HEK293 (cell line): ENCODE measurements around the gene CAV1.

Source experiments
- CTCF ChIA-PET: fragments of 350-600 bp; formaldehyde crosslinking; extraction: SDS; loops from one replicate; lab custom pipeline; 2021; ENCODE audit warnings: antibody characterized with exemption; lab: Yijun Ruan, JAX
- POLR2A ChIA-PET: fragments of 300-600 bp; formaldehyde crosslinking; extraction: SDS; loops from one replicate; lab custom pipeline; 2020; ENCODE audit warnings: antibody characterized with exemption, inconsistent platforms; lab: Yijun Ruan, JAX
- H3K27ac ChIP-seq: fragments of 200-500 bp; sonication (Bioruptor generic); 2 replicates; pipeline ENCODE4 v1.5.1; 2014; ENCODE audit warnings: low read depth, low read length, control low read depth, inconsistent platforms; ENCODE audit errors: extremely low read depth
- H3K36me3 ChIP-seq, 2 experiments: fragments of 200-500 bp in 1 of 2; sonication (Bioruptor generic) in 1 of 2; 1 replicate in 1 of 2; 2 replicates in 1 of 2; pipeline ENCODE4 v1.5.1; 2014 to 2017; ENCODE audit warnings: inconsistent platforms in 2 of 2, low read length in 2 of 2; ENCODE audit not compliant: control insufficient read depth in 2 of 2, insufficient read depth in 1 of 2
- H3K4me1 ChIP-seq: fragments of 200-500 bp; sonication (Bioruptor generic); 2 replicates; pipeline ENCODE4 v1.5.1; 2014; ENCODE audit warnings: mild to moderate bottlenecking, low read length, inconsistent platforms; ENCODE audit not compliant: control insufficient read depth, insufficient read depth
- H3K4me3 ChIP-seq: 2 replicates; pipeline ENCODE4 v1.5.1; 2011; ENCODE audit warnings: low read depth, mild to moderate bottlenecking, control low read depth, low read length, moderate library complexity
- H3K9me3 ChIP-seq: fragments of 200-500 bp; sonication (Bioruptor generic); 2 replicates; pipeline ENCODE4 v1.5.1; 2014; ENCODE audit warnings: low read depth, low read length, inconsistent platforms; ENCODE audit not compliant: control insufficient read depth, insufficient read depth
- GFI1B ChIP-seq: fragments of 450-650 bp; formaldehyde crosslinking; IDR thresholded peaks from 2 replicates; pipeline ENCODE4 v1.5.1; 2016; ENCODE audit warnings: missing biosample characterization, missing genetic modification characterization
- GLI2 ChIP-seq: fragments of 450-650 bp; formaldehyde crosslinking; IDR thresholded peaks from 2 replicates; pipeline ENCODE4; 2017; ENCODE audit warnings: missing biosample characterization, missing genetic modification characterization, low read depth, borderline replicate concordance
- GLIS2 ChIP-seq: fragments of 450-650 bp; formaldehyde crosslinking; IDR thresholded peaks from 2 replicates; pipeline ENCODE4 v1.5.1; 2016; ENCODE audit warnings: missing biosample characterization, missing genetic modification characterization
- HOXA7 ChIP-seq: sonication (generic); formaldehyde crosslinking; IDR thresholded peaks from 2 replicates; pipeline ENCODE4 v1.8.1; 2022; ENCODE audit warnings: missing genetic modification reagents, borderline replicate concordance
- TRIM28 ChIP-seq: IDR thresholded peaks from 2 replicates; pipeline ENCODE4 v1.6.1; 2011; ENCODE audit warnings: low read length, control low read depth, borderline replicate concordance
- ZIC2 ChIP-seq: fragments of 450-650 bp; formaldehyde crosslinking; IDR thresholded peaks from 2 replicates; pipeline ENCODE4 v1.5.1; 2016; ENCODE audit warnings: missing biosample characterization, missing genetic modification characterization
- ZNF121 ChIP-seq: fragments of 450-650 bp; formaldehyde crosslinking; IDR thresholded peaks from 2 replicates; pipeline ENCODE4 v1.5.1; 2016; ENCODE audit warnings: missing biosample characterization, missing genetic modification characterization
- ZNF174 ChIP-seq: fragments of 450-650 bp; formaldehyde crosslinking; IDR thresholded peaks from 2 replicates; pipeline ENCODE4 v1.5.0; 2017; ENCODE audit warnings: missing biosample characterization, mild to moderate bottlenecking, missing genetic modification characterization
- ZNF311 ChIP-seq: fragments of 450-650 bp; formaldehyde crosslinking; IDR thresholded peaks from 2 replicates; pipeline ENCODE4 v1.5.1; 2017; ENCODE audit warnings: missing biosample characterization, missing genetic modification characterization, borderline replicate concordance
- ZNF335 ChIP-seq: fragments of 450-650 bp; formaldehyde crosslinking; conservative IDR thresholded peaks from 2 replicates; pipeline ENCODE4 v1.5.1; 2016; ENCODE audit warnings: missing biosample characterization, missing genetic modification characterization
- ZNF37A ChIP-seq: fragments of 450-650 bp; IDR thresholded peaks from 2 replicates; pipeline ENCODE4 v1.5.1; 2018; ENCODE audit warnings: missing biosample characterization, missing genetic modification characterization
- ZNF433 ChIP-seq: fragments of 450-650 bp; formaldehyde crosslinking; IDR thresholded peaks from 2 replicates; pipeline ENCODE4 v1.5.1; 2016; ENCODE audit warnings: missing biosample characterization, missing genetic modification characterization, low read depth
- ZNF610 ChIP-seq: fragments of 450-650 bp; formaldehyde crosslinking; IDR thresholded peaks from 2 replicates; pipeline ENCODE4 v1.5.1; 2016; ENCODE audit warnings: missing biosample characterization, missing genetic modification characterization, borderline replicate concordance
- TF ChIP-seq, protein P1 (sequence below): fragments of 450-650 bp; formaldehyde crosslinking; IDR thresholded peaks from 2 replicates; pipeline ENCODE4 v1.5.1; 2016; ENCODE audit warnings: missing biosample characterization, missing genetic modification characterization
- TF ChIP-seq, protein P2 (sequence below): fragments of 450-650 bp; formaldehyde crosslinking; IDR thresholded peaks from 2 replicates; pipeline ENCODE4 v1.5.1; 2016; ENCODE audit warnings: missing biosample characterization, missing genetic modification characterization
- TF ChIP-seq, protein P3 (sequence below): fragments of 450-650 bp; formaldehyde crosslinking; IDR thresholded peaks from 2 replicates; pipeline ENCODE4 v1.5.1; 2016; ENCODE audit warnings: missing biosample characterization, missing genetic modification characterization, borderline replicate concordance
- TF ChIP-seq, protein P4 (sequence below): fragments of 450-650 bp; formaldehyde crosslinking; IDR thresholded peaks from 2 replicates; pipeline ENCODE4 v1.5.1; 2017; ENCODE audit warnings: missing biosample characterization, missing genetic modification characterization

CAV1 gene

DNA sequence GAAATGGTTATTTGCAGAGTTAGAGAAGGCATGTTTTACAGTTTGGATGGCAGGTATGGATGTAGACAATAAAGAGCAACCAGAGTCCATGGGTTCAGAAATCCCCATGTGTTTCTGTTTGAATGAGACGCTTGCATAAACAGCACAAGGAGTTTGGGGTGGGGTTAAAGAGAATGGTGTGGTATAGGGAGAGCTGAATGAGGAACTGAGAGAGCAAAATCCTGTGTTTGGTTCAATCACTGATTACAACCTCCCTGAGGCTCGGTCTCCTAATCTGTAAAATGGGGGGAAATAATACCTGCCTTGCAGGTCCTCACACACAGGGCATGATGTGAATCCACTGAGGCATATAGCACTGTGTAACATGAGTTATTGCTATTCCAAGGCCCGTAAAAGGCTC is 23.7 kb downstream of the CAV1 start:
- no peak overlapping the region for H3K4me3 ChIP-seq
- CTCF ChIA-PET = no interaction called here
- TF ChIP-seq GLI2 (tag by site-specific recombination) (no peak), GLIS2 (tag by site-specific recombination) (no peak), ZNF174 (tag by site-specific recombination) (no peak), TRIM28 (no peak), ZNF121 (no peak), ZIC2 (no peak), HOXA7 (CRISPR knock-in tag) (no peak), ZNF610 (tag by site-specific recombination) (no peak), ZNF335 (tag by site-specific recombination) (no peak), ZNF311 (tag by site-specific recombination) (no peak), ZNF37A (tag by site-specific recombination) (no peak), GFI1B (no peak), ZNF433 (tag by site-specific recombination) (no peak)
- TF ChIP-seq, protein P1, sequence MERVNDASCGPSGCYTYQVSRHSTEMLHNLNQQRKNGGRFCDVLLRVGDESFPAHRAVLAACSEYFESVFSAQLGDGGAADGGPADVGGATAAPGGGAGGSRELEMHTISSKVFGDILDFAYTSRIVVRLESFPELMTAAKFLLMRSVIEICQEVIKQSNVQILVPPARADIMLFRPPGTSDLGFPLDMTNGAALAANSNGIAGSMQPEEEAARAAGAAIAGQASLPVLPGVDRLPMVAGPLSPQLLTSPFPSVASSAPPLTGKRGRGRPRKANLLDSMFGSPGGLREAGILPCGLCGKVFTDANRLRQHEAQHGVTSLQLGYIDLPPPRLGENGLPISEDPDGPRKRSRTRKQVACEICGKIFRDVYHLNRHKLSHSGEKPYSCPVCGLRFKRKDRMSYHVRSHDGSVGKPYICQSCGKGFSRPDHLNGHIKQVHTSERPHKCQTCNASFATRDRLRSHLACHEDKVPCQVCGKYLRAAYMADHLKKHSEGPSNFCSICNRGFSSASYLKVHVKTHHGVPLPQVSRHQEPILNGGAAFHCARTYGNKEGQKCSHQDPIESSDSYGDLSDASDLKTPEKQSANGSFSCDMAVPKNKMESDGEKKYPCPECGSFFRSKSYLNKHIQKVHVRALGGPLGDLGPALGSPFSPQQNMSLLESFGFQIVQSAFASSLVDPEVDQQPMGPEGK = no peak
- TF ChIP-seq, protein P2, sequence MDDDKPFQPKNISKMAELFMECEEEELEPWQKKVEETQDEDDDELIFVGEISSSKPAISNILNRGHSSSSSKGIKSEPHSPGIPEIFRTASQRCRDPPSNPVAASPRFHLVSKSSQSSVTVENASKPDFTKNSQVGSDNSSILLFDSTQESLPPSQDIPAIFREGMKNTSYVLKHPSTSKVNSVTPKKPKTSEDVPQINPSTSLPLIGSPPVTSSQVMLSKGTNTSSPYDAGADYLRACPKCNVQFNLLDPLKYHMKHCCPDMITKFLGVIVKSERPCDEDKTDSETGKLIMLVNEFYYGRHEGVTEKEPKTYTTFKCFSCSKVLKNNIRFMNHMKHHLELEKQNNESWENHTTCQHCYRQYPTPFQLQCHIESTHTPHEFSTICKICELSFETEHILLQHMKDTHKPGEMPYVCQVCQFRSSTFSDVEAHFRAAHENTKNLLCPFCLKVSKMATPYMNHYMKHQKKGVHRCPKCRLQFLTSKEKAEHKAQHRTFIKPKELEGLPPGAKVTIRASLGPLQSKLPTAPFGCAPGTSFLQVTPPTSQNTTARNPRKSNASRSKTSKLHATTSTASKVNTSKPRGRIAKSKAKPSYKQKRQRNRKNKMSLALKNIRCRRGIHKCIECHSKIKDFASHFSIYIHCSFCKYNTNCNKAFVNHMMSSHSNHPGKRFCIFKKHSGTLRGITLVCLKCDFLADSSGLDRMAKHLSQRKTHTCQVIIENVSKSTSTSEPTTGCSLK (tag by site-specific recombination) = no peak
- TF ChIP-seq, protein P3, sequence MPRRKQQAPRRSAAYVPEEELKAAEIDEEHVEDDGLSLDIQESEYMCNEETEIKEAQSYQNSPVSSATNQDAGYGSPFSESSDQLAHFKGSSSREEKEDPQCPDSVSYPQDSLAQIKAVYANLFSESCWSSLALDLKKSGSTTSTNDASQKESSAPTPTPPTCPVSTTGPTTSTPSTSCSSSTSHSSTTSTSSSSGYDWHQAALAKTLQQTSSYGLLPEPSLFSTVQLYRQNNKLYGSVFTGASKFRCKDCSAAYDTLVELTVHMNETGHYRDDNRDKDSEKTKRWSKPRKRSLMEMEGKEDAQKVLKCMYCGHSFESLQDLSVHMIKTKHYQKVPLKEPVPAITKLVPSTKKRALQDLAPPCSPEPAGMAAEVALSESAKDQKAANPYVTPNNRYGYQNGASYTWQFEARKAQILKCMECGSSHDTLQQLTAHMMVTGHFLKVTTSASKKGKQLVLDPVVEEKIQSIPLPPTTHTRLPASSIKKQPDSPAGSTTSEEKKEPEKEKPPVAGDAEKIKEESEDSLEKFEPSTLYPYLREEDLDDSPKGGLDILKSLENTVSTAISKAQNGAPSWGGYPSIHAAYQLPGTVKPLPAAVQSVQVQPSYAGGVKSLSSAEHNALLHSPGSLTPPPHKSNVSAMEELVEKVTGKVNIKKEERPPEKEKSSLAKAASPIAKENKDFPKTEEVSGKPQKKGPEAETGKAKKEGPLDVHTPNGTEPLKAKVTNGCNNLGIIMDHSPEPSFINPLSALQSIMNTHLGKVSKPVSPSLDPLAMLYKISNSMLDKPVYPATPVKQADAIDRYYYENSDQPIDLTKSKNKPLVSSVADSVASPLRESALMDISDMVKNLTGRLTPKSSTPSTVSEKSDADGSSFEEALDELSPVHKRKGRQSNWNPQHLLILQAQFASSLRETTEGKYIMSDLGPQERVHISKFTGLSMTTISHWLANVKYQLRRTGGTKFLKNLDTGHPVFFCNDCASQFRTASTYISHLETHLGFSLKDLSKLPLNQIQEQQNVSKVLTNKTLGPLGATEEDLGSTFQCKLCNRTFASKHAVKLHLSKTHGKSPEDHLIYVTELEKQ (tag by site-specific recombination) = no peak
- TF ChIP-seq, protein P4, sequence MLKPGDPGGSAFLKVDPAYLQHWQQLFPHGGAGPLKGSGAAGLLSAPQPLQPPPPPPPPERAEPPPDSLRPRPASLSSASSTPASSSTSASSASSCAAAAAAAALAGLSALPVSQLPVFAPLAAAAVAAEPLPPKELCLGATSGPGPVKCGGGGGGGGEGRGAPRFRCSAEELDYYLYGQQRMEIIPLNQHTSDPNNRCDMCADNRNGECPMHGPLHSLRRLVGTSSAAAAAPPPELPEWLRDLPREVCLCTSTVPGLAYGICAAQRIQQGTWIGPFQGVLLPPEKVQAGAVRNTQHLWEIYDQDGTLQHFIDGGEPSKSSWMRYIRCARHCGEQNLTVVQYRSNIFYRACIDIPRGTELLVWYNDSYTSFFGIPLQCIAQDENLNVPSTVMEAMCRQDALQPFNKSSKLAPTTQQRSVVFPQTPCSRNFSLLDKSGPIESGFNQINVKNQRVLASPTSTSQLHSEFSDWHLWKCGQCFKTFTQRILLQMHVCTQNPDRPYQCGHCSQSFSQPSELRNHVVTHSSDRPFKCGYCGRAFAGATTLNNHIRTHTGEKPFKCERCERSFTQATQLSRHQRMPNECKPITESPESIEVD (tag by site-specific recombination) = no peak
- TF ChIP-seq, all 188 proteins: peak for 0
- Histone ChIP-seq H3K4me1 (peaks cover 5% of the 10 kb centered on the region; the same call in 1 of the 2 replicates), H3K36me3 (no peaks in the 10 kb centered on the region), H3K9me3 (no peaks in the 10 kb centered on the region), H3K27ac (no peak overlapping the region)
- POLR2A ChIA-PET = no interaction called here
